ENCODE data around the gene FCF1.

The FCF1 gene

GRCh38 chr14:74712499-74713394 lies at the start of gene FCF1, which contains the start of gene AREL1:
Gene FCF1 (plus strand): TSS chr14:74713144. CDS start chr14:74713198, 54 bp downstream.
Gene AREL1 (minus strand): TSS chr14:74713080. CDS start chr14:74685615, 27,465 bp downstream.
- peak; percentile 89 for DNase-seq (ENCODE audit: low spot score)

GRCh38 chr14:74663884-74664283 lies 49.1 kb upstream of the FCF1 start:
- no peak for DNase-seq (ENCODE audit: low spot score)

- no peak for DNase-seq (ENCODE audit: low spot score)
Measured at GRCh38 chr14:74664717-74665116, 48.2 kb upstream of the FCF1 start.

GRCh38 chr14:74667758-74668157 lies 45.2 kb upstream of the FCF1 start:
- no peak for DNase-seq (ENCODE audit: low spot score)

- DNase-seq (ENCODE audit: low spot score), result no peak
Measured at GRCh38 chr14:74669256-74669655, 43.7 kb upstream of the FCF1 start.

- no peak for DNase-seq (ENCODE audit: low spot score)
Measured at GRCh38 chr14:74669846-74670245, 43.1 kb upstream of the FCF1 start.

GRCh38 chr14:74670726-74671411 lies 42.1 kb upstream of the FCF1 start:
- no peak for DNase-seq (ENCODE audit: low spot score)

- no peak for DNase-seq (ENCODE audit: low spot score)
Measured at GRCh38 chr14:74671789-74672188, 41.2 kb upstream of the FCF1 start.

GRCh38 chr14:74673768-74674167 lies 39.2 kb upstream of the FCF1 start:
- DNase-seq (ENCODE audit: low spot score), result no peak

- no peak for DNase-seq (ENCODE audit: low spot score)
Measured at GRCh38 chr14:74675219-74675618, 37.7 kb upstream of the FCF1 start.

GRCh38 chr14:74682169-74682952 lies 30.6 kb upstream of the FCF1 start:
- no peak for DNase-seq (ENCODE audit: low spot score)

GRCh38 chr14:74683406-74683805 lies 29.5 kb upstream of the FCF1 start:
- peak; percentile 28 for DNase-seq (ENCODE audit: low spot score)

GRCh38 chr14:74684434-74684833 lies 28.5 kb upstream of the FCF1 start:
- peak; percentile 72 for DNase-seq (ENCODE audit: low spot score)

- no peak for DNase-seq (ENCODE audit: low spot score)
Measured at GRCh38 chr14:74685056-74685455, 27.9 kb upstream of the FCF1 start.

- DNase-seq (ENCODE audit: low spot score), result no peak
Measured at GRCh38 chr14:74685921-74686678, 26.8 kb upstream of the FCF1 start.

- DNase-seq (ENCODE audit: low spot score), result no peak
Measured at GRCh38 chr14:74691456-74691855, 21.5 kb upstream of the FCF1 start.

- no peak for DNase-seq (ENCODE audit: low spot score)
Measured at GRCh38 chr14:74693191-74693590, 19.8 kb upstream of the FCF1 start.

GRCh38 chr14:74695406-74695805 lies 17.5 kb upstream of the FCF1 start:
- DNase-seq (ENCODE audit: low spot score), result no peak

GRCh38 chr14:74697011-74697410 lies 15.9 kb upstream of the FCF1 start:
- DNase-seq (ENCODE audit: low spot score), result no peak

GRCh38 chr14:74697543-74697942 lies 15.4 kb upstream of the FCF1 start:
- DNase-seq (ENCODE audit: low spot score), result no peak

GRCh38 chr14:74697976-74698375 lies 15.0 kb upstream of the FCF1 start:
- DNase-seq (ENCODE audit: low spot score), result no peak

GRCh38 chr14:74698465-74698864 lies 14.5 kb upstream of the FCF1 start:
- no peak for DNase-seq (ENCODE audit: low spot score)

Measured in NAMALWA (cell line).